GM21737 (cell line): ENCODE data around the gene CAPN12.

ENCODE experiments used
- ATAC-seq: cut with Tn5 transposase; IDR thresholded peaks from one replicate; pipeline ENCODE4 v1.9.1; 2021; ENCODE audit warnings: mild to moderate bottlenecking, moderate library complexity; ENCODE audit not compliant: unreplicated experiment

CAPN12 gene

DNA sequence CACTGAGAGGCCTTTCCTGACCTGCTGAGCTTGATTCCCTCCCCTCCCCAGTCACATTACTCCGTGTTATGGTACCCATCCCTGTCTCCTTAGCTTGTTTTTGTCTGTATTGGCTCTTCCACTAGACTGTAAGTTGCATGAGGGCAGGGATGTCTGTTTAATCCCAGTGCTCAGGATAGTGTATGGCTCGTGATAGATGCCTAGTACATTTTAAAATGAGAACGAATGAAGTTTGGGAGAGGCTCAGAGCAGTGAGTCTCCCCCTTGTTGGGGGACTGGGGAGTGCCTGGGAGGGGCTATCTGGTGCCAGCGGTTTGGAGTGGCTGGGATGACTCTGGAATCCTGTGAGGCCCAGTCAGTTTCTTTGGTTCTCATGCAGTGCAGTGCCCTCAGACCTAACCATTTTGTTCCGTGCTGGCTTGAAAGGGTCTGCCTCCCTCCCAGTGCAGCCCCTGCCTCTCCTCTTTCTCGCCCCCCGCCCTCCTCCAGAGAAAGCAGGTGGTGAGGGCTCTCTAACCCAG lies 61.3 kb downstream of the CAPN12 start:
- ATAC-seq: no peak

DNA sequence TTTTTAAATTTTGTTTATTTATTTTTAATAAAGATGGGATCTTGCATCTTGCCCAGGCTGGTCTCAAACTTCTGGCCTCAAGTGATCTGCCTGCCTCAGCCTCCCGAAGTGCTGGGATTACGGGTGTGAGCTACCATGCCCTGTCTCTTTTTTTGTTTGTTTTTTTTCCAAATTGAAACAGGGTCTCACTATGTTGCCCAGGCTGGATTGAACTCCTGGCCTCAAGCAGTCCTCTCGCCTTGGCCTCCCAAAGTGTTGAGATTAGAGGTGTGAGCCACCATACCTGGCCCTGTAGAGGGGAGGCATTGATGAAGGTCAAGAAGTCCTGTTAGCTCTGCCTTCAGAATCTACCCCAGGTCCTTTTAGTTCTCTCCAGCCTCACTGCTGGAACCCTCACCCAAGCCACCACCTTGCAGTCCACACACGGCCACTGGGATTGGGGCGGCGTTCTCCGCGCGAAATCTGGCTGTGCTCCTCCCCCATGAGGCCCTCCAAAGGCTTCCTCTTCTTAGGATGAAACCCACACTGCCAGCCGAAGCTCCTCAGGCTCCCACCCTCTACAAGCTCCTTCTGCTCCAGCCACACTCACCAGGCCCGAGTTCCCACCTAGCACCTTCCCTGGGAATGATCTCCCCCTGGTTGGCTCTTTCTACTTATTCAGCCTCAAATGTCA lies 61.9 kb downstream of the CAPN12 start:
- ATAC-seq: no peak
